ENCODE results near the gene GLYATL3.

The GLYATL3 gene

GRCh38 chr6:49499623-49500022 lies at the start of gene GLYATL3:
GLYATL3 (plus strand) TSS chr6:49499923; CDS start chr6:49511991, 12,068 bp downstream.
- ChIA-PET POLR2A (no interaction called here), CTCF (no interaction called here)
- no peak for DNase-seq (ENCODE audit: extremely low spot score)
- TF ChIP-seq CTCF (IDR thresholded peaks at IDR 0.05; ENCODE audit: control extremely low read depth, extremely low read depth, low read depth, missing control alignments) = no peak

GRCh38 chr6:49453221-49453620 lies 46.5 kb upstream of the GLYATL3 start:
- POLR2A ChIA-PET = no interaction called here
- no peak for DNase-seq (ENCODE audit: extremely low spot score)
- CTCF ChIA-PET = interaction anchor here (1.0 to 1.3 kb wide), 3 partner anchors 12 to 40 kb away, joined by 3 to 4 read pairs (median 3); no protein-coding TSS in a partner anchor
- TF ChIP-seq CTCF (IDR thresholded peaks at IDR 0.05; ENCODE audit: control extremely low read depth, extremely low read depth, low read depth, missing control alignments) = no peak

GRCh38 chr6:49454787-49455709 lies 44.7 kb upstream of the GLYATL3 start:
- DNase-seq (ENCODE audit: extremely low spot score) = no peak
- POLR2A ChIA-PET = no interaction called here
- no peak for TF ChIP-seq CTCF (IDR thresholded peaks at IDR 0.05; ENCODE audit: control extremely low read depth, extremely low read depth, low read depth, missing control alignments)
- CTCF ChIA-PET = interaction anchor here (0.7 to 1.4 kb wide), 6 partner anchors 9 to 152 kb away, joined by 3 to 5 read pairs (median 4); no protein-coding TSS in a partner anchor

GRCh38 chr6:49457771-49458170 lies 42.0 kb upstream of the GLYATL3 start:
- CTCF ChIA-PET = interaction anchor here (1.6 kb wide), 1 partner anchor 11 kb away, joined by 3 read pairs; no protein-coding TSS in a partner anchor
- POLR2A ChIA-PET = no interaction called here
- DNase-seq (ENCODE audit: extremely low spot score) = no peak
- no peak for TF ChIP-seq CTCF (IDR thresholded peaks at IDR 0.05; ENCODE audit: control extremely low read depth, extremely low read depth, low read depth, missing control alignments)

GRCh38 chr6:49462071-49462470 lies 37.7 kb upstream of the GLYATL3 start:
- ChIA-PET POLR2A (no interaction called here), CTCF (no interaction called here)
- DNase-seq (ENCODE audit: extremely low spot score) = no peak
- TF ChIP-seq CTCF (IDR thresholded peaks at IDR 0.05; ENCODE audit: control extremely low read depth, extremely low read depth, low read depth, missing control alignments) = no peak

GRCh38 chr6:49462599-49462926 lies 37.2 kb upstream of the GLYATL3 start:
- no peak for DNase-seq (ENCODE audit: extremely low spot score)
- ChIA-PET CTCF (no interaction called here), POLR2A (no interaction called here)
- TF ChIP-seq CTCF (IDR thresholded peaks at IDR 0.05; ENCODE audit: control extremely low read depth, extremely low read depth, low read depth, missing control alignments) = no peak

All from GM10248 (cell line).